ENCODE data around the gene RPH3AL. TPM values are rescaled to one million over a fixed set of nuclear protein-coding genes. Genes with fewer than 3 reads are reported as not detected.

RPH3AL gene
- polyA plus RNA-seq, 1 donor from 2014 or later, result 0.87 TPM

DNA sequence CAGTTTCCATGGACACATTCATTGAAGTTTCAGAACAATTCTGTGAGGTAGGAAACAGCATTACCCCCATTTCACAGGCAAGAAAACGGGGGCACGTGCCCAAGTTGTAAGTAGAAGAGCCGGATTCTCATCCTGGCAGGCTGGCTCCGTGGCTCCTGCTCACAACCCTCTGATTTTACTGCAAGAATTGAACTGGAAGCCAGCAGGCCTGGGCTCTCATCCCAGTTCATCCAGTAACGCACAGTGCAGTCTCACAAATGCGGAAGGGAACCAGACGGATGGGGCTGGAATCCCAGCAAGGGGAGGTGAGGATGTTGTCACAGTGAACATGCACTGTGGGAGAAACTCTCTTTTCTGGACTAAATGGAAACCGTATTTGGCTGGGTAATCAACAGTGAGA, 130.4 kb downstream of the RPH3AL start:
- H3K27ac ChIP-seq (ENCODE audit: low read length), result no peak overlapping the region

GRCh38 chr17:219696-220095, 132.9 kb downstream of the RPH3AL start:
- no peak overlapping the region for H3K9ac ChIP-seq (ENCODE audit: low read length)
- no peak overlapping the region for H3K4me2 ChIP-seq (ENCODE audit: low read length)
- no peak overlapping the region for H3K4me3 ChIP-seq (ENCODE audit: low read length)
- no peak overlapping the region for H3K27ac ChIP-seq (ENCODE audit: low read length)
- H4K20me1 ChIP-seq (ENCODE audit: insufficient read depth), result no peaks in the 10 kb centered on the region
- H2AFZ ChIP-seq (ENCODE audit: low read depth, low read length), result no peak overlapping the region
- H3K9me2 ChIP-seq (ENCODE audit: insufficient read depth, low read length), result no peaks in the 10 kb centered on the region
- no peaks in the 10 kb centered on the region for H3K36me3 ChIP-seq (ENCODE audit: insufficient read depth, low read length)
- no peaks in the 10 kb centered on the region for H3F3A ChIP-seq (ENCODE audit: insufficient read depth, low read length, poor library complexity, severe bottlenecking)
- H3K9me3 ChIP-seq (ENCODE audit: low read length), result no peaks in the 10 kb centered on the region
- no peaks in the 10 kb centered on the region for H3K27me3 ChIP-seq (ENCODE audit: insufficient read depth, low read depth, low read length)
- no peaks in the 10 kb centered on the region for H3K79me2 ChIP-seq (replicated peaks; ENCODE audit: insufficient read depth, low read length)
- TF ChIP-seq RAD21 (conservative IDR thresholded peaks at IDR 0.05) (no peak), EZH2 (IDR thresholded peaks at IDR 0.05; ENCODE audit: borderline replicate concordance, insufficient read depth, low read length, poor library complexity, severe bottlenecking) (no peak), CTCF (IDR thresholded peaks at IDR 0.05; ENCODE audit: poor library complexity, severe bottlenecking) (no peak), REST (IDR thresholded peaks at IDR 0.05; ENCODE audit: borderline replicate concordance) (no peak), EP300 (conservative IDR thresholded peaks at IDR 0.05; ENCODE audit: poor library complexity, severe bottlenecking) (no peak), SMC3 (conservative IDR thresholded peaks at IDR 0.05; ENCODE audit: poor library complexity) (no peak)

More for the DNA sequence above, 130.4 kb downstream of the RPH3AL start:
- no peaks in the 10 kb centered on the region for H3K9me2 ChIP-seq (ENCODE audit: insufficient read depth, low read length)
- H3F3A ChIP-seq (ENCODE audit: insufficient read depth, low read length, poor library complexity, severe bottlenecking), result no peaks in the 10 kb centered on the region
- H3K9ac ChIP-seq (ENCODE audit: low read length), result no peak overlapping the region
- no peaks in the 10 kb centered on the region for H4K20me1 ChIP-seq (ENCODE audit: insufficient read depth)
- TF ChIP-seq TAF1 (IDR thresholded peaks at IDR 0.05; ENCODE audit: low read depth) (no peak), POLR2AphosphoS5 (IDR thresholded peaks at IDR 0.05) (no peak), SMC3 (conservative IDR thresholded peaks at IDR 0.05; ENCODE audit: poor library complexity) (no peak), REST (IDR thresholded peaks at IDR 0.05; ENCODE audit: borderline replicate concordance) (no peak), EP300 (conservative IDR thresholded peaks at IDR 0.05; ENCODE audit: poor library complexity, severe bottlenecking) (no peak), EZH2 (IDR thresholded peaks at IDR 0.05; ENCODE audit: borderline replicate concordance, insufficient read depth, low read length, poor library complexity, severe bottlenecking) (no peak), RAD21 (conservative IDR thresholded peaks at IDR 0.05) (no peak), MXI1 (conservative IDR thresholded peaks at IDR 0.05; ENCODE audit: poor library complexity, severe bottlenecking) (no peak), CTCF (IDR thresholded peaks at IDR 0.05; ENCODE audit: poor library complexity, severe bottlenecking) (no peak)
- no peak overlapping the region for H3K4me2 ChIP-seq (ENCODE audit: low read length)
- no peaks in the 10 kb centered on the region for H3K9me3 ChIP-seq (ENCODE audit: low read length)
- H3K4me3 ChIP-seq (ENCODE audit: low read length), result no peak overlapping the region
- H3K27me3 ChIP-seq (ENCODE audit: insufficient read depth, low read depth, low read length), result no peaks in the 10 kb centered on the region
- no peaks in the 10 kb centered on the region for H3K79me2 ChIP-seq (replicated peaks; ENCODE audit: insufficient read depth, low read length)
- H2AFZ ChIP-seq (ENCODE audit: low read depth, low read length), result no peak overlapping the region
- H3K36me3 ChIP-seq (ENCODE audit: insufficient read depth, low read length), result no peaks in the 10 kb centered on the region

Data from neural cell (in vitro differentiated cells).